A673 (cell line): Measurements from ENCODE around the gene ENSA. TPM values are rescaled to one million over a fixed set of nuclear protein-coding genes. Genes with fewer than 3 reads are reported as not detected.

Experiments
- BruUV-seq: library from RNA; stranded (reverse); fragments of 400-500 nt; replicated peaks from 2 replicates; lab custom pipeline; 2021; lab: Mats Ljungman, UMichigan
- CTCF ChIA-PET: fragments of 300-600 bp; sonication (Branson Sonifier 250); formaldehyde crosslinking; loops from one replicate; lab custom pipeline; 2022; ENCODE audit warnings: antibody characterized with exemption; lab: Charles Lee
- POLR2A ChIA-PET: fragments of 300-600 bp; sonication (Branson Sonifier 250); formaldehyde crosslinking; loops from one replicate; lab custom pipeline; 2022; ENCODE audit warnings: antibody characterized with exemption; ENCODE audit not compliant: low non-redundant PET; lab: Charles Lee
- DNase-seq: peaks from one replicate; pipeline ENCODE4 v3.0.0-alpha.2; 2015; ENCODE audit warnings: low spot score
- H3K27ac ChIP-seq: fragments of 200-600 bp; sonication (generic); 2 replicates; pipeline ENCODE4 v1.5.1; 2016; ENCODE audit warnings: mixed run types, low read depth, mild to moderate bottlenecking, mixed read lengths, antibody characterized with exemption, low read length; ENCODE audit not compliant: poor library complexity, severe bottlenecking
- H3K27me3 ChIP-seq: fragments of 200-600 bp; sonication (generic); replicated peaks from 2 replicates; pipeline ENCODE4 v1.6.1; 2017; ENCODE audit warnings: mixed run types, low read depth, mild to moderate bottlenecking, mixed read lengths, antibody characterized with exemption, low read length; ENCODE audit not compliant: insufficient read depth, poor library complexity
- H3K36me3 ChIP-seq: fragments of 200-600 bp; sonication (generic); 2 replicates; pipeline ENCODE4 v1.6.1; 2016; ENCODE audit warnings: mixed run types, mild to moderate bottlenecking, mixed read lengths, antibody characterized with exemption, low read length; ENCODE audit not compliant: insufficient read depth, poor library complexity, severe bottlenecking
- H3K4me1 ChIP-seq: fragments of 200-600 bp; sonication (generic); 2 replicates; pipeline ENCODE4 v1.6.1; 2017; ENCODE audit warnings: mixed run types, mild to moderate bottlenecking, mixed read lengths, antibody characterized with exemption, low read length; ENCODE audit not compliant: insufficient read depth, poor library complexity, severe bottlenecking
- H3K4me3 ChIP-seq: fragments of 200-600 bp; sonication (generic); 2 replicates; pipeline ENCODE4 v1.5.1; 2016; ENCODE audit warnings: low read depth, mixed run types, mild to moderate bottlenecking, mixed read lengths, low read length; ENCODE audit not compliant: poor library complexity, severe bottlenecking
- H3K9me3 ChIP-seq: fragments of 200-600 bp; sonication (generic); 2 replicates; pipeline ENCODE4 v1.6.1; 2016; ENCODE audit warnings: mixed run types, low read depth, mild to moderate bottlenecking, mixed read lengths, antibody characterized with exemption, low read length; ENCODE audit not compliant: poor library complexity, severe bottlenecking
- CTCF ChIP-seq: fragments of 300-800, 200-600 bp; sonication (generic); conservative IDR thresholded peaks from 2 replicates; pipeline ENCODE4 v1.5.1; 2017; ENCODE audit warnings: low read depth, mild to moderate bottlenecking, antibody characterized with exemption, low read length, moderate library complexity, mixed read lengths
- EZH2 ChIP-seq: fragments of 200-600 bp; sonication (generic); IDR thresholded peaks from 2 replicates; pipeline ENCODE4 v1.6.1; 2017; ENCODE audit warnings: borderline replicate concordance, low read depth, mild to moderate bottlenecking, mixed read lengths, antibody characterized with exemption, low read length; ENCODE audit not compliant: poor library complexity, severe bottlenecking
- intact Hi-C: fragments of 100-400 bp; cut with micrococcal nuclease; formaldehyde crosslinking; loops from one replicate; pipeline ENCODE4 v1.10.0; 2022; ENCODE audit not compliant: unreplicated experiment
- total RNA-seq: library from RNA; stranded (reverse); gene quantifications from 2 replicates; pipeline ENCODE4 v1.2.3, GENCODE V29; 2021

The ENSA gene
- total RNA-seq, 1 experiment from 2014 or later, result 237 TPM

DNA sequence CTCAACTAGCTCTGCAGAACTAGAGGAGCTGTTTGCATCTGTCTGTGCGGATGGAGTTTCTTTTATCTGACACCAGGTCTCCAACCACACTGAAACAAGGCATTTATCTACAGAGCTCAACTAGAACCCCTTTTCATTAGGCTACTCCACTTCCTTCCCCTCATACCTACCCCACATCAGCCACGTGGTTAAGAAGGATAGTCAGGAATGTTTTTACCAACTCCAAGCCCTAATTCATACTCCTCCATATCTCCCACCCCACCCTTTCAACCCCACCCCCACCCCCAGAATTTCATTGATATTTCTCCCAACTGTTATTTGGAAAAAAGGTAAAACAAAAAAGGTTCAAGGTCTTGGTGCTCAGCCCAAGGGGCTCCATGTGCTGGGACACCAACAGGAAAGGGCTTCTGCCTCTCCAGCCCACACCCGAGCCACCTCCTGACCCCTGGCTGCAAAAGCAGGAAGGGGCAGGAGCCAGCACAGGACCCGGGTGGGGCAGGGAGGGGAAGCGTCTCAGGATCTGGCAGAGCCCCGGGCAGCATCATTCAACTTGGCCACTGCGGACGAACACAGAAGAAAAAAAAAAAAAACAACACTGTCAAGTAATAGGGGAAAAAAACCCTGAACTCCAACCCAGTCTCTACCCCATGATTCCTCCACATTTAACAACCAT, 7.0 kb downstream of the ENSA start:
- ChIA-PET POLR2A (no interaction called here), CTCF (no interaction called here)
- Histone ChIP-seq H3K9me3 (no peaks in the 10 kb centered on the region), H3K27ac (no peak overlapping the region), H3K4me3 (no peak overlapping the region), H3K27me3 (no peaks in the 10 kb centered on the region), H3K4me1 (peaks cover 20% of the 10 kb centered on the region), H3K36me3 (peaks cover 81% of the 10 kb centered on the region)
- TSS peak; percentile 46 for BruUV-seq
- intact Hi-C loops, result loop anchor here (5.0 to 10.0 kb wide), 5 partner anchors 60 to 368 kb away; partner anchors contain the start of genes CA14 and SETDB1
- no peak for TF ChIP-seq CTCF
- no peak for DNase-seq

DNA sequence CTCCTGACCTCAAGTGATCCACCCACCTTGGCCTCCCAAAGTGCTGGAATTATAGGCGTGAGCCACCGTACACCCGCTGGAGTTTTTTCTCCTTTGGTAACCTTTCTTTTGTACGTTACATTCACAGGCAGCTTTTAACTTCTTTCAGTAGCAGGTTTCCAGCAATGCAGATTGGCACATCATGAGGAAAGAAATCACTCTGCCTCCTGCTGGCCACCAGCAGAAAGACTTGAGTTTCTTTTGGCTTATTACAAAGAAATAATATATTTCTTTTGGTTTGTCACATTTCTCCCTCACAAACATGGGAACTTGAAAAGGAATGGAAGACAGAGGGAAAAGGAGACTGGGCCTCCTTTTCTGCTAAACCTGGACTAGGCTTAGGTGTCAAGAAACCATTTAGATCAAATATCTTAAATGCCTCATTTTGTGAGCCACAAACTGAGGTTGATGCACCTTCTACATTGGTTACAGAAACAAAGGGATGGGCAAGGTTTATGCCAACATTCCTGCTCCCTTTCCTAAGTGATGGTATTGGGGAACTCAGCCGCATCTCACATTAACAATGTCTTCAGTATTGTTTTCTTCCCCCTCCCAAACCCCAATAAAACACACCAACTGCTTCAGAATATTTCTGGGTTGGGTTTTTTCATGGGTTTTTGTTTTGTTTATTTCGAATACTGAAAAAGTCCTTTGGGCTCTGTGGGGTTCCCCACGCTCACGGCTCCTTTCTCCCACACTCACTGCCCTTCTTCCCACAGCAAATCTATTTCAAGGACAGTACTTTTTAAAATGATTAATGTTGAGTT, 7.7 kb downstream of the ENSA start:
- intact Hi-C loops, result loop anchor here (2.0 to 10.0 kb wide), 6 partner anchors 43 to 367 kb away; partner anchors contain the start of genes CA14, MCL1 and SETDB1
- BruUV-seq, result no TSS peak
- POLR2A ChIA-PET, result no interaction called here
- H3K4me1 ChIP-seq, result peaks cover 20% of the 10 kb centered on the region
- H3K4me3 ChIP-seq, result no peak overlapping the region
- CTCF ChIA-PET, result interaction anchor here (1.0 kb wide), 1 partner anchor 43 kb away, joined by 7 read pairs; the partner anchor contains the start of gene MCL1
- TF ChIP-seq CTCF, result peak; percentile 73
- TF ChIP-seq EZH2, result no peak
- no peaks in the 10 kb centered on the region for H3K27me3 ChIP-seq
- no peaks in the 10 kb centered on the region for H3K9me3 ChIP-seq
- H3K27ac ChIP-seq, result no peak overlapping the region
- peaks cover 80% of the 10 kb centered on the region for H3K36me3 ChIP-seq
- peak; percentile 68 for DNase-seq

DNA sequence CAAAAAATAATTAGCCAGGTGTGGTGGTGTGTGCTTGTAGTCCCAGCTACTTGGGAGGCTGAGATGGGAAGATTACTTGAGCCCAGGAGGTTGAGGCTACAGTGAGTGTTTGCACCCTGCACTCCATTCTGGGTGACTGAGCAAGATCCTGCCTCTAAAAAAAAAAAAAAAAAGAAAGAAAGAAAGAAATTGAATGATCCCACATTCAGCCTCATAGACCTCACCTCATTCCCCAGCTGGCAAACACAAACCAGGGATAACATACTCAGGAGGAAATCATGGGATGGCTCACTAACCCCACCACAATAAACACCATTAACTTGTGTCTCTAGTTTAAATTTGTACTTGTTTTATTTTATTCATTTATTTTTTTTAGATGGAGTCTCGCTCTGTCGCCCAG, 8.5 kb downstream of the ENSA start:
- TF ChIP-seq CTCF (no peak), EZH2 (no peak)
- no TSS peak for BruUV-seq
- Histone ChIP-seq H3K36me3 (peaks cover 74% of the 10 kb centered on the region), H3K4me1 (peaks cover 20% of the 10 kb centered on the region), H3K4me3 (no peak overlapping the region), H3K27ac (peak overlapping the region; percentile 51), H3K9me3 (no peaks in the 10 kb centered on the region), H3K27me3 (no peaks in the 10 kb centered on the region)
- POLR2A ChIA-PET, result interaction anchor here (0.7 kb wide), 1 partner anchor 42 kb away, joined by 4 read pairs; the partner anchor contains the start of gene MCL1
- CTCF ChIA-PET, result interaction anchor here (0.7 to 1.7 kb wide), 3 partner anchors 42 to 192 kb away, joined by 4 to 10 read pairs (median 7); partner anchors contain the start of gene MCL1
- intact Hi-C loops, result loop anchor here (2.0 to 10.0 kb wide), 6 partner anchors 42 to 366 kb away; partner anchors contain the start of genes CA14, MCL1 and SETDB1
- no peak for DNase-seq
